ENCODE results near the gene TTC23. TPM values are rescaled to one million over a fixed set of nuclear protein-coding genes. Genes with fewer than 3 reads are reported as not detected.

TTC23 gene
- total and polyA plus RNA-seq, 9 of the 15 experiments (the other 6 are each of a cell fraction or from before 2014, with no cell fraction given): 0.41 to 4.5 (median 2.5) TPM

DNA sequence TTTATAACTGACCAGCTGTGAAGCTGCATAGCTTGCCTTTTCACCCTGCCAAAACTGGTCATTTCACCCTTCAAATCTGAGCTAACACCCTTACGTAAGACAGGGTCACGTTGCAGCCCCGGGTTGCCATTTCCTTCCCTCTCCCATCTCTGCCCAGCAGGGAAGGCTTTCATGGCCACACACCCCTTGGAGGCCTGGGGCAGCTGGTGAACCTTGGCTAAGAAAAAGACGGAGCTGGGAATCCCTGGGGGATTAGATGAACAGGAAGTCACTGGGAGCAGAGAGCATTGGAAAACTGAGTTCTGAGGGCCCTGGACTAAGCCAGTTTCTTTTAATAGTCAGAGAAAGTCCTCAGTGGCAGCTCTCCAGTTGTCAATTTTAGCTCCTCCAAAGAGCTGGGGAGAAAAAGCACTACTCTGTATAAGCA lies 67.8 kb downstream of the TTC23 start:
- BruUV-seq (replicated peaks): no TSS peak
- no peak overlapping the region for H3K4me2 ChIP-seq (ENCODE audit: insufficient read depth, low read length)
- TF ChIP-seq ZNF668 (CRISPR knock-in tag; IDR thresholded peaks at IDR 0.05) (no peak), PTTG1 (tag; IDR thresholded peaks at IDR 0.05; ENCODE audit: low read depth) (no peak), BRCA1 (IDR thresholded peaks at IDR 0.05) (no peak), BRCA1 (CRISPR knock-in tag; IDR thresholded peaks at IDR 0.05) (no peak), RBFOX2 (IDR thresholded peaks at IDR 0.05; ENCODE audit: low read depth, low read length) (no peak)
- H3K4me1 ChIP-seq (replicated peaks in 1 of 2; ENCODE audit: control insufficient read depth in 2 of 2, insufficient read depth in 2 of 2, low read length in 2 of 2): no peaks in the 10 kb centered on the region
- no peak overlapping the region for H3K27ac ChIP-seq (ENCODE audit: extremely low read depth, low read depth, low read length)
- H3K79me2 ChIP-seq (ENCODE audit: control insufficient read depth, insufficient read depth, low read length): no peaks in the 10 kb centered on the region
- DNase-seq (ENCODE audit: extremely low read depth in 1 of 4, low spot score in 3 of 4): no peak
- no peaks in the 10 kb centered on the region for H4K20me1 ChIP-seq (replicated peaks; ENCODE audit: control insufficient read depth, insufficient read depth, low read length)
- ChIA-PET CTCF (ENCODE audit: low intra/inter-chr PET ratio) (no interaction called here), POLR2A (no interaction called here)
- no peaks in the 10 kb centered on the region for H3K9me3 ChIP-seq (replicated peaks; ENCODE audit: control insufficient read depth, insufficient read depth, low read depth, low read length)
- H3K36me3 ChIP-seq (ENCODE audit: control insufficient read depth, insufficient read depth, low read length): no peaks in the 10 kb centered on the region
- no peak for ATAC-seq
- 12% methylated on average over 4 of the region's 4 CpGs for WGBS (ENCODE audit: insufficient coverage, low coverage, missing lambda C conversion rate)
- FAIRE-seq: no peak
- no peak overlapping the region for H3K4me3 ChIP-seq
- no peaks in the 10 kb centered on the region for H3K9me1 ChIP-seq (ENCODE audit: control insufficient read depth, insufficient read depth, low read length)
- H2AFZ ChIP-seq (ENCODE audit: low read depth, low read length): no peak overlapping the region
- H3K9ac ChIP-seq (ENCODE audit: insufficient read depth in 1 of 2, low read depth in 2 of 2, low read length in 2 of 2): no peak overlapping the region
- no peaks in the 10 kb centered on the region for H3K27me3 ChIP-seq (ENCODE audit: control insufficient read depth in 2 of 2, insufficient read depth in 2 of 2, low read length in 2 of 2)
- intact Hi-C loops (cut with micrococcal nuclease): no loop called here
- in situ Hi-C loops (cut with MboI): no loop called here

DNA sequence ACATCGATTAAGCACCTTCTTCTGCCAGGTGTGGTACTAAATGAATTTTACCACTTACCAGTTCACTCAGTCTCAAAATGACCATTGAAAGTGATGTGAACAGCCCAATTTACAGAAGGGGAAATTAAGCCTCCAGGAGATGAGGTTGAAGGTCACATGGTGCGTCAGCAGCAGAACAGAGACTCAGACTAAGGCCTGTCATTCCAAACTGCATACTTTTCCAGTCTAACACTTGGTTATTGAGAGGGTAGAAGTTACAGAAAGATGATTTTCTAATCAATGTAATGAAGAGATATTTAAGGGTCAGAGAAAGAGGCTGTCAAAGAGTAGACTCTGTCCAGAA lies 68.4 kb downstream of the TTC23 start:
- WGBS (ENCODE audit: insufficient coverage, low coverage, missing lambda C conversion rate): 0% methylated on average over 2 of the region's 2 CpGs
- BruUV-seq (replicated peaks): no TSS peak
- no peak for TF ChIP-seq HSF4 (CRISPR knock-in tag; IDR thresholded peaks at IDR 0.05; ENCODE audit: borderline replicate concordance)
- TF ChIP-seq, protein P1, sequence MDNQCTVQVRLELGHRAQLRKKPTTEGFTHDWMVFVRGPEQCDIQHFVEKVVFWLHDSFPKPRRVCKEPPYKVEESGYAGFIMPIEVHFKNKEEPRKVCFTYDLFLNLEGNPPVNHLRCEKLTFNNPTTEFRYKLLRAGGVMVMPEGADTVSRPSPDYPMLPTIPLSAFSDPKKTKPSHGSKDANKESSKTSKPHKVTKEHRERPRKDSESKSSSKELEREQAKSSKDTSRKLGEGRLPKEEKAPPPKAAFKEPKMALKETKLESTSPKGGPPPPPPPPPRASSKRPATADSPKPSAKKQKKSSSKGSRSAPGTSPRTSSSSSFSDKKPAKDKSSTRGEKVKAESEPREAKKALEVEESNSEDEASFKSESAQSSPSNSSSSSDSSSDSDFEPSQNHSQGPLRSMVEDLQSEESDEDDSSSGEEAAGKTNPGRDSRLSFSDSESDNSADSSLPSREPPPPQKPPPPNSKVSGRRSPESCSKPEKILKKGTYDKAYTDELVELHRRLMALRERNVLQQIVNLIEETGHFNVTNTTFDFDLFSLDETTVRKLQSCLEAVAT (IDR thresholded peaks at IDR 0.05): no peak
- TF ChIP-seq CBX8 (IDR thresholded peaks at IDR 0.05; ENCODE audit: borderline replicate concordance, extremely low read depth, low read depth, low read length, poor library complexity, severe bottlenecking): no peak
- TF ChIP-seq MNT (conservative IDR thresholded peaks at IDR 0.05): no peak
- TF ChIP-seq ZBED1 (IDR thresholded peaks at IDR 0.05): no peak
- TF ChIP-seq, protein P2, sequence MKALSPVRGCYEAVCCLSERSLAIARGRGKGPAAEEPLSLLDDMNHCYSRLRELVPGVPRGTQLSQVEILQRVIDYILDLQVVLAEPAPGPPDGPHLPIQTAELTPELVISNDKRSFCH (CRISPR knock-in tag; IDR thresholded peaks at IDR 0.05): no peak
- TF ChIP-seq, protein P2 (tag; IDR thresholded peaks at IDR 0.05): no peak

More for the DNA sequence above, 68.4 kb downstream of the TTC23 start:
- Histone ChIP-seq H4K20me1 (replicated peaks; ENCODE audit: control insufficient read depth, insufficient read depth, low read length) (no peaks in the 10 kb centered on the region), H3K9me3 (replicated peaks; ENCODE audit: control insufficient read depth, insufficient read depth, low read depth, low read length) (no peaks in the 10 kb centered on the region), H3K4me2 (ENCODE audit: insufficient read depth, low read length) (no peak overlapping the region), H3K9me1 (ENCODE audit: control insufficient read depth, insufficient read depth, low read length) (no peaks in the 10 kb centered on the region), H3K27me3 (ENCODE audit: control insufficient read depth in 2 of 2, insufficient read depth in 2 of 2, low read length in 2 of 2) (no peaks in the 10 kb centered on the region), H3K27ac (ENCODE audit: extremely low read depth, low read depth, low read length) (no peak overlapping the region), H3K4me1 (replicated peaks in 1 of 2; ENCODE audit: control insufficient read depth in 2 of 2, insufficient read depth in 2 of 2, low read length in 2 of 2) (no peaks in the 10 kb centered on the region), H3K36me3 (ENCODE audit: control insufficient read depth, insufficient read depth, low read length) (no peaks in the 10 kb centered on the region), H3K9ac (ENCODE audit: insufficient read depth in 1 of 2, low read depth in 2 of 2, low read length in 2 of 2) (no peak overlapping the region), H2AFZ (ENCODE audit: low read depth, low read length) (no peak overlapping the region), H3K4me3 (no peak overlapping the region), H3K79me2 (ENCODE audit: control insufficient read depth, insufficient read depth, low read length) (no peaks in the 10 kb centered on the region)
- FAIRE-seq: no peak
- in situ Hi-C loops (cut with MboI) (no loop called here), intact Hi-C loops (cut with micrococcal nuclease) (no loop called here)
- POLR2A ChIA-PET: no interaction called here
- CTCF ChIA-PET (ENCODE audit: low intra/inter-chr PET ratio): no interaction called here
- no peak for DNase-seq (ENCODE audit: extremely low read depth in 1 of 4, low spot score in 3 of 4)
- ATAC-seq: no peak

Measured in K562 (cell line).